ENCODE results near the gene CDC73. TPM values are rescaled to one million over a fixed set of nuclear protein-coding genes. Genes with fewer than 3 reads are reported as not detected.
A peak's percentile ranks its signal among the peaks of the same experiment; 100 is the strongest.

Gene CDC73
- 47.0 and 53.3 TPM in 2 replicates for total RNA-seq

- Mint-ChIP-seq H3K36me3 (ENCODE audit: low read depth) (peaks cover 30% of the 10 kb centered on the region), H3K9me3 (no peaks in the 10 kb centered on the region), H3K27me3 (ENCODE audit: low read depth) (peaks cover 8% of the 10 kb centered on the region), H3K4me3 (ENCODE audit: low read depth) (peak within 1 kb of the TSS; percentile 99), H3K27ac (peak within 1 kb of the TSS; percentile 93), H3K4me1 (ENCODE audit: low read depth) (peaks cover 49% of the 10 kb centered on the region)
- intact Hi-C loops (cut with micrococcal nuclease), result loop anchor here (1.0 to 10.0 kb wide), 5 partner anchors 17 to 577 kb away; partner anchors contain the start of genes GLRX2, RGS2, RO60 and UCHL5
- DNase-seq (ENCODE audit: low spot score), result peak; percentile 97
Measured at GRCh38 chr1:193121616-193122593, at the start of gene CDC73. Gene CDC73, plus strand, starts transcription at chr1:193122031. Its CDS starts 170 bp downstream, at chr1:193122201.

- intact Hi-C loops (cut with micrococcal nuclease), result no loop called here
Measured at GRCh38 chr1:193077991-193078390, 43.8 kb upstream of the CDC73 start.

GRCh38 chr1:193079187-193079586, 42.6 kb upstream of the CDC73 start:
- Mint-ChIP-seq H3K36me3 (ENCODE audit: low read depth) (peaks cover 78% of the 10 kb centered on the region), H3K4me3 (ENCODE audit: low read depth) (no peak overlapping the region), H3K9me3 (peaks cover 21% of the 10 kb centered on the region), H3K27me3 (ENCODE audit: low read depth) (no peaks in the 10 kb centered on the region), H3K27ac (no peak overlapping the region), H3K4me1 (ENCODE audit: low read depth) (peaks cover 2% of the 10 kb centered on the region)
- DNase-seq (ENCODE audit: low spot score), result no peak
- intact Hi-C loops (cut with micrococcal nuclease), result no loop called here

More at GRCh38 chr1:193077991-193078390, 43.8 kb upstream of the CDC73 start:
- H3K27ac Mint-ChIP-seq, result no peak overlapping the region
- no peak for DNase-seq (ENCODE audit: low spot score)
- peaks cover 21% of the 10 kb centered on the region for H3K9me3 Mint-ChIP-seq
- peaks cover 2% of the 10 kb centered on the region for H3K4me1 Mint-ChIP-seq (ENCODE audit: low read depth)
- no peaks in the 10 kb centered on the region for H3K27me3 Mint-ChIP-seq (ENCODE audit: low read depth)
- peaks cover 80% of the 10 kb centered on the region for H3K36me3 Mint-ChIP-seq (ENCODE audit: low read depth)
- H3K4me3 Mint-ChIP-seq (ENCODE audit: low read depth), result no peak overlapping the region

- no peak overlapping the region for H3K27ac Mint-ChIP-seq
- no peaks in the 10 kb centered on the region for H3K27me3 Mint-ChIP-seq (ENCODE audit: low read depth)
- no peak overlapping the region for H3K4me3 Mint-ChIP-seq (ENCODE audit: low read depth)
- peaks cover 6% of the 10 kb centered on the region for H3K9me3 Mint-ChIP-seq
- H3K36me3 Mint-ChIP-seq (ENCODE audit: low read depth), result peaks cover 55% of the 10 kb centered on the region
- no peak for DNase-seq (ENCODE audit: low spot score)
- intact Hi-C loops (cut with micrococcal nuclease), result no loop called here
- no peaks in the 10 kb centered on the region for H3K4me1 Mint-ChIP-seq (ENCODE audit: low read depth)
Measured at GRCh38 chr1:193083365-193084088, 38.3 kb upstream of the CDC73 start.

DNA sequence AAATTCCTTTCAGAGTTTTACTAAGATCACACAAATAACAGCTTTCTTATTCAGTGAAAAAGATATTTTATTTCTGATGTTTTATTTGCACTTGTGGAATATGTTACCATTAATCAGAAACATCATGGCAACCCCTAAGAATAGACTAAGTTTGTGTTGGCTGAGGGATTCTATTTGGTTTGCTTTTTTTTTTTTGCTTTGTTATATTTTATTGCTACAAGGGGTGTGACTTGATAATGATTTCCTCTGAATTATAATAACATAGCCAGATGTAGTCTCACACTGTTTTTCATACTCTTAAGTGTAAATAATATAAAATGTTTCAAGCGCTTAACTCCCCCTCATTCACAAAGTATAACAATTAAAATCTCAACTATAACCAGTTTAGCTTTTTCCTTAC, 36.6 kb upstream of the CDC73 start:
- Mint-ChIP-seq H3K27me3 (ENCODE audit: low read depth) (no peaks in the 10 kb centered on the region), H3K4me1 (ENCODE audit: low read depth) (no peaks in the 10 kb centered on the region), H3K9me3 (no peaks in the 10 kb centered on the region), H3K4me3 (ENCODE audit: low read depth) (no peak overlapping the region), H3K36me3 (ENCODE audit: low read depth) (peaks cover 47% of the 10 kb centered on the region), H3K27ac (no peak overlapping the region)
- intact Hi-C loops (cut with micrococcal nuclease), result no loop called here
- no peak for DNase-seq (ENCODE audit: low spot score)

- H3K36me3 Mint-ChIP-seq (ENCODE audit: low read depth), result peaks cover 44% of the 10 kb centered on the region
- H3K4me1 Mint-ChIP-seq (ENCODE audit: low read depth), result no peaks in the 10 kb centered on the region
- intact Hi-C loops (cut with micrococcal nuclease), result no loop called here
- DNase-seq (ENCODE audit: low spot score), result no peak
- H3K4me3 Mint-ChIP-seq (ENCODE audit: low read depth), result no peak overlapping the region
- no peaks in the 10 kb centered on the region for H3K9me3 Mint-ChIP-seq
- H3K27ac Mint-ChIP-seq, result no peak overlapping the region
- H3K27me3 Mint-ChIP-seq (ENCODE audit: low read depth), result no peaks in the 10 kb centered on the region
Measured at GRCh38 chr1:193086342-193086741, 35.5 kb upstream of the CDC73 start.

GRCh38 chr1:193087893-193088292, 33.9 kb upstream of the CDC73 start:
- DNase-seq (ENCODE audit: low spot score), result no peak
- intact Hi-C loops (cut with micrococcal nuclease), result no loop called here
- H3K9me3 Mint-ChIP-seq, result no peaks in the 10 kb centered on the region
- no peak overlapping the region for H3K4me3 Mint-ChIP-seq (ENCODE audit: low read depth)
- no peaks in the 10 kb centered on the region for H3K27me3 Mint-ChIP-seq (ENCODE audit: low read depth)
- H3K36me3 Mint-ChIP-seq (ENCODE audit: low read depth), result peaks cover 34% of the 10 kb centered on the region
- no peaks in the 10 kb centered on the region for H3K4me1 Mint-ChIP-seq (ENCODE audit: low read depth)
- no peak overlapping the region for H3K27ac Mint-ChIP-seq

DNA sequence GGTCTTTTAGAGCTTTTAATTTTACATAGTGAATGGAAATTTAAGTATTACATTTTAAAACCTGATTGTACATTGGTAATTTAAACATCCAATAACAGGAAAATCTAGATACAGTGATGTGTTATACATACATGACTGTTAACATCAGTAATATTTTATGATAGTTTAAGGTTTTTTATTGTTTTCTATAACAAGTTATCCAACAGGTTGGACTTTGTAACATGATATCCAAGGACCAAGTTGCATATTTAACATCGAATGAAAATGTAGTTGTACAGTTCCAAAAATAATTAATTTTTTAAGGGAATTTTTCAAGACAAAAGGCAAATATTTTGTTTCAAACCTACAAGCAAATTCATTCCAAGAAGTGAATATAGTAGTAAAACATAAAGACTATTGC, 31.0 kb upstream of the CDC73 start:
- Mint-ChIP-seq H3K27me3 (ENCODE audit: low read depth) (no peaks in the 10 kb centered on the region), H3K36me3 (ENCODE audit: low read depth) (peaks cover 29% of the 10 kb centered on the region), H3K4me3 (ENCODE audit: low read depth) (no peak overlapping the region), H3K9me3 (no peaks in the 10 kb centered on the region), H3K27ac (no peak overlapping the region), H3K4me1 (ENCODE audit: low read depth) (no peaks in the 10 kb centered on the region)
- intact Hi-C loops (cut with micrococcal nuclease), result no loop called here
- no peak for DNase-seq (ENCODE audit: low spot score)

- DNase-seq (ENCODE audit: low spot score), result no peak
- Mint-ChIP-seq H3K27ac (no peak overlapping the region), H3K27me3 (ENCODE audit: low read depth) (no peaks in the 10 kb centered on the region), H3K36me3 (ENCODE audit: low read depth) (peaks cover 41% of the 10 kb centered on the region), H3K9me3 (no peaks in the 10 kb centered on the region), H3K4me3 (ENCODE audit: low read depth) (no peak overlapping the region), H3K4me1 (ENCODE audit: low read depth) (no peaks in the 10 kb centered on the region)
- intact Hi-C loops (cut with micrococcal nuclease), result no loop called here
Measured at GRCh38 chr1:193094112-193094511, 27.7 kb upstream of the CDC73 start.

GRCh38 chr1:193102662-193103061, 19.2 kb upstream of the CDC73 start:
- Mint-ChIP-seq H3K27me3 (ENCODE audit: low read depth) (no peaks in the 10 kb centered on the region), H3K27ac (no peak overlapping the region), H3K4me1 (ENCODE audit: low read depth) (peaks cover 17% of the 10 kb centered on the region), H3K36me3 (ENCODE audit: low read depth) (peaks cover 27% of the 10 kb centered on the region), H3K4me3 (ENCODE audit: low read depth) (no peak overlapping the region), H3K9me3 (no peaks in the 10 kb centered on the region)
- intact Hi-C loops (cut with micrococcal nuclease), result no loop called here
- DNase-seq (ENCODE audit: low spot score), result no peak

GRCh38 chr1:193103759-193104501, 17.9 kb upstream of the CDC73 start:
- peaks cover 5% of the 10 kb centered on the region for H3K27me3 Mint-ChIP-seq (ENCODE audit: low read depth)
- H3K36me3 Mint-ChIP-seq (ENCODE audit: low read depth), result peaks cover 23% of the 10 kb centered on the region
- no peak for DNase-seq (ENCODE audit: low spot score)
- intact Hi-C loops (cut with micrococcal nuclease), result no loop called here
- H3K27ac Mint-ChIP-seq, result peak overlapping the region; percentile 57
- peak overlapping the region; percentile 88 for H3K4me3 Mint-ChIP-seq (ENCODE audit: low read depth)
- H3K4me1 Mint-ChIP-seq (ENCODE audit: low read depth), result peaks cover 17% of the 10 kb centered on the region
- no peaks in the 10 kb centered on the region for H3K9me3 Mint-ChIP-seq

GRCh38 chr1:193104502-193104906, 17.3 kb upstream of the CDC73 start:
- Mint-ChIP-seq H3K27me3 (ENCODE audit: low read depth) (peaks cover 5% of the 10 kb centered on the region), H3K4me3 (ENCODE audit: low read depth) (peak overlapping the region; percentile 88), H3K36me3 (ENCODE audit: low read depth) (peaks cover 22% of the 10 kb centered on the region), H3K27ac (peak overlapping the region; percentile 66), H3K9me3 (no peaks in the 10 kb centered on the region), H3K4me1 (ENCODE audit: low read depth) (peaks cover 17% of the 10 kb centered on the region)
- no peak for DNase-seq (ENCODE audit: low spot score)
- intact Hi-C loops (cut with micrococcal nuclease), result no loop called here

Measured in activated T-helper 2 cell treated with anti-CD3 and anti-CD28 coated beads, Interferon-gamma antibody, Interleukin-2, Interleukin-4, amounts not matched to agents 10 μg/mL and 5 μg/mL and 100 μg/mL, durations not matched to agents 14 hours and 24 hours and 36 hours (primary cell).